Kidney (tissue), 14 donors: ENCODE results near the gene POMT1. TPM values are rescaled to one million over a fixed set of nuclear protein-coding genes. Genes with fewer than 3 reads are reported as not detected.

Experiments
- DNase-seq, 5 donors: peaks; one replicate each; pipeline ENCODE4 v3.0.0-alpha.2; 2013 to 2020
- FAIRE-seq: peaks from 2 replicates; lab custom pipeline; 2012; peaks lifted over from hg19 to GRCh38; lab: Jason Lieb, UNC
- H3K27ac ChIP-seq, 2 donors: one replicate each; pipeline ENCODE4 v1.7.0; 2013; ENCODE audit warnings: low read depth in 2 of 2, low read length in 2 of 2, inconsistent platforms in 1 of 2
- H3K27me3 ChIP-seq: one replicate; pipeline ENCODE4 v1.7.1; 2013; ENCODE audit warnings: low read length, inconsistent platforms; ENCODE audit not compliant: control insufficient read depth, insufficient read depth
- H3K36me3 ChIP-seq, 3 donors: one replicate each; pipeline versions ENCODE4 v1.7.0 to v1.7.1; 2013; ENCODE audit warnings: low read length in 3 of 3, control low read depth in 1 of 3, inconsistent platforms in 1 of 3; ENCODE audit not compliant: insufficient read depth in 3 of 3, control insufficient read depth in 2 of 3
- H3K4me1 ChIP-seq, 3 donors: one replicate each; pipeline versions ENCODE4 v1.7.0 to v1.7.1; 2013; ENCODE audit warnings: low read length in 3 of 3, inconsistent platforms in 1 of 3, low read depth in 1 of 3; ENCODE audit not compliant: control insufficient read depth in 2 of 3, insufficient read depth in 2 of 3
- H3K4me3 ChIP-seq, 3 donors: one replicate each; pipeline versions ENCODE4 v1.7.0 to v1.8.1; 2013; ENCODE audit warnings: low read length in 3 of 3, control low read depth in 1 of 3, inconsistent platforms in 1 of 3
- H3K9ac ChIP-seq, 3 donors: one replicate each; pipeline versions ENCODE4 v1.7.0 to v1.7.1; 2013; ENCODE audit warnings: low read length in 3 of 3, control low read depth in 1 of 3, inconsistent platforms in 1 of 3
- H3K9me3 ChIP-seq, 3 donors: one replicate each; pipeline versions ENCODE4 v1.7.0 to v1.7.1; 2013; ENCODE audit warnings: low read length in 3 of 3, control low read depth in 1 of 3, inconsistent platforms in 1 of 3; ENCODE audit not compliant: control insufficient read depth in 2 of 3, insufficient read depth in 1 of 3
- CTCF ChIP-seq: IDR thresholded peaks from 3 replicates; pipeline ENCODE4 v1.5.1; 2012; ENCODE audit warnings: mild to moderate bottlenecking, moderate library complexity, borderline replicate concordance; ENCODE audit not compliant: insufficient read depth; ENCODE audit errors: extremely low read depth
- intact Hi-C: fragments of 100-400 bp; cut with DNase I; formaldehyde crosslinking; loops from one replicate; pipeline ENCODE4 v1.11.1; 2022
- polyA plus RNA-seq: library from polyadenylated mRNA; stranded (reverse); fragments of 350-450 nt; fragmentation: Illumina TruSeq; extraction: RNeasy Lipid Tissue Mini Kit (QIAGEN cat#74804); gene quantifications from one replicate; pipeline ENCODE4 v1.2.3, GENCODE V29; 2014; ENCODE audit warnings: low read depth, low replicate concordance; ENCODE audit not compliant: insufficient read depth
- total RNA-seq: library from RNA; stranded (reverse); fragmentation: NEBNext Ultra II Directional; extraction: Animal tissue kit (Norgen Biotek cat#: 25700); gene quantifications from one replicate; pipeline ENCODE4 v1.2.1, GENCODE V29; 2021
- donor health status: control.
- donor health status: control.
- donor health status: control.
- donor health status: control.
- donor health status: control.
- donor health status: DM: yes; HTN: yes; CAD: no.
- donor health status: Normal renal cell carcinoma (clear cell type).

The POMT1 gene
- total and polyA plus RNA-seq, 2 donors from 2014 or later, result 32.3 to 36.5 TPM

- H3K9me3 ChIP-seq, result no peaks in the 10 kb centered on the region
- no peak for TF ChIP-seq CTCF
- H3K27ac ChIP-seq, result no peak overlapping the region
- intact Hi-C loops, result no loop called here
- no peak overlapping the region for H3K4me3 ChIP-seq
- peaks cover 0 to 4% (median 0%) of the 10 kb centered on the region in 3 donors for H3K4me1 ChIP-seq
- no peaks in the 10 kb centered on the region for H3K27me3 ChIP-seq
- H3K36me3 ChIP-seq, result peaks cover 7 to 63% (median 35%) of the 10 kb centered on the region in 3 donors
- FAIRE-seq, result no peak
- DNase-seq, result no peak
- no peak overlapping the region for H3K9ac ChIP-seq
Measured at GRCh38 chr9:131520503-131520902, 17.8 kb downstream of the POMT1 start.

- no peaks in the 10 kb centered on the region for H3K9me3 ChIP-seq
- H3K36me3 ChIP-seq, result peaks cover 2 to 63% (median 35%) of the 10 kb centered on the region in 3 donors
- H3K4me3 ChIP-seq, result no peak overlapping the region
- FAIRE-seq (no peak), DNase-seq (no peak)
- intact Hi-C loops, result no loop called here
- no peak for TF ChIP-seq CTCF
- no peak overlapping the region for H3K9ac ChIP-seq
- H3K27me3 ChIP-seq, result no peaks in the 10 kb centered on the region
- peaks cover 0 to 4% (median 0%) of the 10 kb centered on the region in 3 donors for H3K4me1 ChIP-seq
- no peak overlapping the region for H3K27ac ChIP-seq
Measured at GRCh38 chr9:131521203-131521602, 18.5 kb downstream of the POMT1 start.

- H3K9ac ChIP-seq, result no peak overlapping the region
- intact Hi-C loops, result no loop called here
- no peak for DNase-seq
- H3K4me3 ChIP-seq, result no peak overlapping the region
- no peaks in the 10 kb centered on the region for H3K9me3 ChIP-seq
- no peak for TF ChIP-seq CTCF
- peaks cover 2 to 58% (median 37%) of the 10 kb centered on the region in 3 donors for H3K36me3 ChIP-seq
- H3K4me1 ChIP-seq, result peaks cover 0 to 4% (median 0%) of the 10 kb centered on the region in 3 donors
- no peak for FAIRE-seq
- no peak overlapping the region for H3K27ac ChIP-seq
- H3K27me3 ChIP-seq, result no peaks in the 10 kb centered on the region
Measured at GRCh38 chr9:131521822-131522221, 19.1 kb downstream of the POMT1 start.
